GM18951 (cell line): Measurements from ENCODE around the gene IKZF3.
A peak's percentile ranks its signal among the peaks of the same experiment; 100 is the strongest.

Source experiments
- POLR2A ChIP-seq: IDR thresholded peaks from 4 replicates; pipeline ENCODE4 v1.6.1; 2011; ENCODE audit warnings: mild to moderate bottlenecking; ENCODE audit not compliant: insufficient read length, insufficient read depth; ENCODE audit errors: extremely low read depth
- in situ Hi-C: fragments of 300-500 bp; cut with MboI; formaldehyde crosslinking; loops from one replicate; pipeline ENCODE4 v1.12.0; 2022; ENCODE audit warnings: low sequenced_read_pairs, mixed read lengths, inconsistent platforms; ENCODE audit not compliant: unreplicated experiment

IKZF3 gene

DNA sequence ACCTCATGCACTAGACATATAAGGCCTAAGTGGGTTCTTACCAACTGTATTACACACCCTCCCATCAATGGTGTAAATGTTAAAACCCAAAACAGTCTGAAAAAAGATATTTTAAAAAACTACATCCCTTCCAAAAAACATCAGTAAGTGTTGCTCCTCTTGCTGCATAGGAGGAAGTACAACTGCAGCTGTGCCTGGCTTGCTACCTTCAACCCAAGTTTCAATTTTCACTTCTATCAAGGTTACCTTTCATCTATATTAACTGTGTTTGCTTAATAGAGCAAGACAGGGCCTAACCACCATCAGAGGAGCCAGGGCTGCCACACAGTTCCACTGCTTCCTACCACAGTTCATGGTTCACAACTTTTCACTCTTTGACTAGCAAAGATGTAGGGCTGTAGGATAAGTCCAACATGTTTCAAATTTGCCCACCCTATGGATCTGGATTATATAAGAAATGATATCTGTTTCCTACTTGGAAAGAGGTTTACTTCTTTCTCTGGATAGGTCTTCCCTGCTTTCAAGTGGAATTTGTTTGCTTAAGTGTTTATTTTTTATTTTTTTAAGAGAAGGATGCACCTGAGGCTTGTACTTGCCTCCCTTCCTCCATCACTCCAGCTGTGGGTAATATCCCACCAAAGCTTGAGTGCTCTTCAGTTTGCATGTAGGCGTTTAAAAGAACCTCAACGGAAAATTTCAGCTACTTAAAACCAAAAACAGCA is 69.7 kb downstream of the IKZF3 start:
- in situ Hi-C loops = no loop called here
- peak; percentile 22 for TF ChIP-seq POLR2A

DNA sequence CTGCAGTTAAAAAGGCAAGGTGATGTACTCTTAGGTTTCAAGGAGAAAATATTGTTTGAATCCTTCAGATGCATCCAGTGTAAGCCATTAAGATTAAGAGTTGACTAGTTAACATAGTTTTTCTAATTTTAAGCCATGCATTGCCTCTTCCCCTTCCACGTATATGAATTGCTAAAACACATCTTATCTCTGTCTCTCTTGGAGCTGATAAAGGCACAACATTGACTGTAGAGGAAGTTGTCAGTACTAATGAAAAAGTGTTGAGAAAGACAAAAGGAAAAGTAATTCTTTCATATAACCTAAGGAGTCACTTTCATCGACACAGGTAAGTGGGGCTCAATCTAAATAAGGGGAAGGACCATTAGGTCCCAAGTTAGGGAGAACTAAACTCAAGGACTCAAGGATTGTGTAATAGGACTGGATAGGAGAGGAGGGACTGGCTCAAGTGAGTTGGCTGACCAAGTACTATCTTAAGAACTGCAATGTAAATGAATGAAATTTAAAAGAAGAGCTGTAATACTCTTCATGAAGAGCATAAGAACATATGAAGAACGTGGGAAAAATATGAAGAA is 70.7 kb downstream of the IKZF3 start:
- in situ Hi-C loops = no loop called here
- no peak for TF ChIP-seq POLR2A

DNA sequence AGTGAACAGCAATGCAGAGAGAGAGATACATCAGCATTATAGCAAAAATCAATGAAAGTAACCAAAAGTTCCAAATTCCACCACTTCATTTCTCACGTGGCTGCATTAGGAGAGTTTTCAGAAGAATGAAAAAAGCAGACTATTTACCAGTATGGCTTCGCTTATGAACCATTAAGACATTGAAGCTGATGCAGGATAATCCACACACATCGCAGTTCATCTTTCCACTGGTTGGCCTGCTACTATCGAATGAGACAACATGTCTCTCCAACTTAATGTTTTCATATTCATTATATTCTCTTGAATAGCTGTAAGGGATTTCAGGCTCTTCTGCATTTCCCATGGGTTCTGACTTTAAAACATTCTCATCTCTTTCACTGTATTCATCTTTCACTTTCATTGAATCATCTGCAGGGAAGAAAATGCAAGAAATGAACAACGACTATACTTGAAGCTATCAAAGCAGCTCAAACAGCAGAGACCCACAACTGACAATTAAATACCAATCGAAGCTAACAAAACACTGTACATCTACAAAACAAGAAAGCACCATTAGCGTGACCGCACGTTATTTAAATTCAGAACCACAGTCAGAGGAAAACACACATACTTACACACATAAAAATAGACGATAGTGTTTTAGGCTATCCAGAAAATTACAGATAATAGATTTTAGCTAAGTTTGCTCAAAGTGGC is 71.4 kb downstream of the IKZF3 start:
- in situ Hi-C loops = no loop called here
- TF ChIP-seq POLR2A = no peak

DNA sequence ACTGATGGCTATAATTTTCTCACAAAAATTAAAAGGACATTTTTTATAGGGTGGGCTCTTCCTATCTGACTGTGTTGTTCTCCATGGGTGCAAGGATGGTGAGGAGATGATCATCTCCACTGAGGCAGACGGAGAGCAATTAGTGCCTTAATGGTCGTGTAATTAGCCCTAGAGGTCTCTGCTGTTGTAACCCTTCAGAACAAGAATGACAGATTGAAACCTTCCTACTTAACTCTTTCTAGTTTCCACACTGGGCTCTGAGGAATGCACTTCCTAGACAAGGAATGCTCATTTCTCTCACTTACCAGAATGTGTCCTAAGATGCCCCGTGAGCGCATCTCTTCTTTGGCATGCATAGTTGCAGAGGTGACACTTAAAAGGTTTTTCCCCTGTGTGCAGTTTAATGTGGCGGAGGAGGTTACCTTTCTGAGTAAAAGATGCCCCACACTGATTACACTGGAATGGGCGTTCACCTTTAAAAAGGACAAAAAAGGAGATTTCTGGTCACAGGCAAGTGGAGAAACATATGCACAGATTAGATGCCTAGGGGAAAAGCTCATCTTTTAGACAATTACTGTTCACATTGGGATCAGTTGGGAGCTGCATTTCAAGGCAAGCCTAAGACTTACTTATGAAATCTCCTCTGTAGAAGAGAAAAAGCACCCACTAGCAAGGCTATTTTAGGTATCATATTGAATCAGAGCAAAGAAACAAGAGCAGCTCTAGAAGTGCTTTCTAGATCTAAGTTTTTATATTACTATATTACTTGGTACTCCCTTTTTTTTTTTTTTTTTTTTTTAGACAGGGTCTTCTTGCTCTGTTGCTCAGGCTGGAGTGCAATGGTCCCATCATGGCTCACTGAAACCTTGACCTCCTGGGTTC is 72.8 kb downstream of the IKZF3 start:
- in situ Hi-C loops = no loop called here
- TF ChIP-seq POLR2A = no peak

DNA sequence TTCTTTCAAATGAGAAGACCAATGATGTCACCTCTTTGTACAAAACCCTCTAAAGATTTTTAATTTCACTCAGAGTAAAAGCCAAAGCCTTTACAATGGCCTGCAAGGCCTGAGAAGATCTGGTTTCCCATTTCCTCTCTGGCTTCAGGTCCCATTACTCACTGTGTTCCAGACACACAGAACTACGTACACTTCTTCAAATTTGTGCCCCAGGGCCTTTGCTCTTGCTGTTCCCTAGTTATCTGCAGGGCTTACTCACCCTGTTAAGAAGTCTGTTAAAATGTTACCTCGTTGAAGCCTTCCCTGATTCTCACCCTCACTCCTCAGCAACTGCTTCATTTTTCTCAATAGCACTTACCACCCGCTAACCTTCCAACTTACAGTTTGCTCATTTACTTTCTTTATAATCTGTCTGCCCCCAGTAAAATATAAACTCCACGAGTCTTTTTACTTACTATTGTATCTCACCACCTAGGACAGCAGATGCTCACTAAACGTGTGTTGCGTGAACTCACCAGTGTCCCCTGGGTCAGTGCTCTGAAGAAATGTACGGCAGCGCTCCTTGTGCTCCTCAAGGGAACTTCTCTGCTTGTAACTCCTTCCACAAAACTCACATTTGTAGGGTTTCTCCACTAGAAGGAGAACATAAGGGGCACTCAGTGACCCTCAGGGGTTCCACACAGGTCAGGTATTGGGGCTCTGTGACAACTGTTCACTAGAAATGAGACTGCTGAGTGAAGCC is 76.2 kb downstream of the IKZF3 start:
- in situ Hi-C loops = no loop called here

DNA sequence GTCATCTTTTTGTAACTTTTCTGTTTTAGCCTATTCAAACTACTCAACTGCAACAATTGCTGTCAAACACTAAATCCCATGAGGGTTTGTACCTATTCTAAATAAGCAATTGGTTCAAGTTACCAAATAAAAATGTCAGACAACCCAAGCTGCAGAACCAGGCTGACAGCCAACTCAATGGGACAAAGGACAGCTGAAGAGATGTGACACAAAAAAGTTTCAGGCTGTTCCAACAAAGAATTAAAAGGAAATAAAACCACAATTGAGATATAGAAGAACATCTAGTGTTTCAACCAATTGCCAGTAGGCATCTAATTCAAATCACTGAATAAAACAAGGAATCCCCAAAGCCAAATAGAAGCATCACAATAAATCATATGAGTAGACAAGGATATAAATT is 77.1 kb downstream of the IKZF3 start:
- in situ Hi-C loops = no loop called here
- TF ChIP-seq POLR2A = no peak

More for the DNA sequence above, 76.2 kb downstream of the IKZF3 start:
- no peak for TF ChIP-seq POLR2A

DNA sequence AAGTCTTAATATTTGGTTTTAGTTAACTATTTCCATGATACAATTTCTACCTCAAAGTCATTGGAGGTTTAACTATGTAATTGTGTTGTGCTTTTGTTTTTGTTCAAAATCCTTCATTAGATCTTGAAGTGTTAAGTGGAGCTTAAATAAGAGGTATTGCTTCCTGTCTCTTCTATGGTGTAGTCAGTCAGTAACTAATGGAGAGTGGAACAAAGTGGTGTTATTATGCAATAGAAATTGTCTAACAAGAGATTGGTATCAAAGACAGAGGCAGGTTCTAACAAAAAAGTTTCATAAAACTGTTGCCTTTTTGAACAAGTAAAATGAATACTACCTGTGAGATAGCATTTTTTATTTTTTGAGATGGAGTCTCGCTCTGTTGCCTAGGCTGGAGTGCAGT is 81.1 kb downstream of the IKZF3 start:
- no peak for TF ChIP-seq POLR2A
- in situ Hi-C loops = no loop called here

DNA sequence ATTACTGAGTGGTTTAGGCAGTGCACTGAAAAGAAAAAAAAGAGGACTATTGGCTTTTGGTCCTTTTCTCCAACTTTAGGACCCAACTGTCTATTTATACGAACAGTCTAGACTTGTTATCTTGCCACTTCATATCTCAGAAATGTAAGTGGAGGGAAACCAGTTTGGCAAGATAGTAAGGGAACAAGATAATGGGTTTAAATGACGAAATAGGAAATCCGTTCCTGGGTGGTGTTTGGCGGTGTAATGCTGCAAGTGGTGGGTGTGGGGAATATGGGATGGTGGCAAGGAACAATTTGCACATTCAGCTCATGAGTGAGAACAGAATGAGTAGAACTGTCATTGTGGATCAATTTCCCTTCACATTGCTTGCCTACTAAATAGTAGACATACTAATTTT is 81.6 kb downstream of the IKZF3 start:
- in situ Hi-C loops = no loop called here
- no peak for TF ChIP-seq POLR2A

DNA sequence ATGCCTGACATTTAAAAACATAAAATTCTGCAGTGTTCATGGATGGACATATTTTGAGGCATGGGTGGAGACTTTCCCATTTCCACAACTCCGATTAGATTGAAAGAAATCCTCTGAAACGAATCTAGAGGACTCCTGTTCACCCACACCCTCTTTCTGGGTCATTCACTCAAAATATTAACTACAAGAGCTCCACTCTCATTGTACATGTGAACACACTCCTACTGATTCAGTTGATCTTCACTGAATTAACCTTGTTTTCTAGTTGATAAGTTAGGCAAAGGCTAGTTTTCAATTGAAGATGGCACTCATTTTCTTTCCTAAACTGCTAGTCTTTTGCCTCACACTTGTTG is 82.3 kb downstream of the IKZF3 start:
- no peak for TF ChIP-seq POLR2A
- in situ Hi-C loops = no loop called here

DNA sequence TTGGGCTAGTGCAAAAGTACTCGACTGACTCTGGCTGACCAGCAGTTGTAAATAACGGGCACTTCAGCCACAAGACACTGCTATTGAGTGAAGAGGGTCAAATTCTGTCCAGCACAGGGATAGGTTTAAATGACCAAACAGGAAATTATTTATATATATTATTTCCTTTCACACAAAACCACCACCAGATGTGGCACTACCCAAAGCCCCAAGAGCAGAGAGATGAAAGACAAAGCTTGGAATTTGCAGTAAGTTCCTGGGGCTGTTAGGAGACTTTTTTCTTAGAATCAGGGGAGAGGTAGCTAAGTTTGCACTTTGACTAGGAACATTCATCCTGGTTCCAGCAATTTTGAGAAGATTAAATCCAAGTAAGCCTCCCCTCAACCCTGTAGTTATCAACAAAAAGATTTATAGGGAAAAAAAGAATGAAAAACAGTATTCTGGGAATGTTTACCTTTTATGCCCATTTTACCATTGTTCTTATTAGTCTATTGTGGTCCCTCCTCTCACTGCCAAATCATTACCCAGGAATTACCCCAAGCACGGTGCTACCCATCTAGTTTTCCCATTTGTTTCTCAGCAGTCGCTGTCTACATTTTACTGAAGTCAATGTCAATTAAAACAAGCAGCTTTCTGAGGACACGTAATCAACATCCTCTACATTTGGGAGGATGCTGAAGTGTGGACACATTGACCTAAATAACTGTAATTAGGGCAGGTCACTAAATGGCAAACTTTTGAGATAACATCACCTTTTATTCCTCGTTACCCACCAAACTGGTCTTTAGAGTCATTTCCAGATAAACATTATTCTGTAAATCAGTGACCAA is 82.9 kb downstream of the IKZF3 start:
- no peak for TF ChIP-seq POLR2A
- in situ Hi-C loops = no loop called here

DNA sequence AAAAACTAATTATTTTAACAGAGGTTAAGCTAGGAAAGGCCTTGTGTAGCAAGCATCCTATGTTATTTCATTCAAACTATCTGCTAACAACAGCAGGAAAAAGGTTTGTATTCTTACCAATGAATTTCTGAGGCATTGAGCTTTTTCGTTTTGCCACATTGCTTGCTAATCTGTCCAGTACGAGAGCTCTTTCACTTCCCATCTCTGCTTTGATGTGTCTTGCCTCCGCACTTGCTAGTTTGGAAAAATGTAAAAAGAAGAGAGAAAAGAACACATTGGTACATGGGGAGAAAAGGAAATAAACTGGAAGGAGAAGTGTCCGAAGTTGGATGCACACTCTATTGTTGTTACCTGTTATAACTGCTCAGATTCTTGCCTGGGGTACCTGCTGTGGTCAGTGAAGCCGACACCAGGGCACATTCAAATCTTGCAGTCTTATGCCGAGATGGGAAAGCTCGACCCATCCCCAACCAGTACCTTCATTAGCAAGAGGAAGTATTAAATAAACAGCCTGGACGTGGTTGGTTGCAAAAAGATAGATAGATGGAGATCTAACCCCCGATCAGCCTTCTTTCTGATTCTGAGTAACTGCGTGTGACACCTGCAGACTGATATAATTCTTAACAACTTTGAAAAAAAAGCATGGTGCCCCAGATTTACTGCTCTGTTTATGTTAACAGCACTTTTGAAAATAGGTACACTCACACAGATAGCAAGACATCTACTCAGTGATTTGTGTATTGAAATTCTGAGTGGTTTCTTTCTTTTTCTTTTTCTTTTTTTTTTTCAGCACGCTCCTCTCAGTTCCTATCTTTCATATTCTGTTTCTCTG is 86.4 kb downstream of the IKZF3 start:
- peak; percentile 47 for TF ChIP-seq POLR2A
- in situ Hi-C loops = no loop called here
